ENCODE data around the gene LRP3.

DNA sequence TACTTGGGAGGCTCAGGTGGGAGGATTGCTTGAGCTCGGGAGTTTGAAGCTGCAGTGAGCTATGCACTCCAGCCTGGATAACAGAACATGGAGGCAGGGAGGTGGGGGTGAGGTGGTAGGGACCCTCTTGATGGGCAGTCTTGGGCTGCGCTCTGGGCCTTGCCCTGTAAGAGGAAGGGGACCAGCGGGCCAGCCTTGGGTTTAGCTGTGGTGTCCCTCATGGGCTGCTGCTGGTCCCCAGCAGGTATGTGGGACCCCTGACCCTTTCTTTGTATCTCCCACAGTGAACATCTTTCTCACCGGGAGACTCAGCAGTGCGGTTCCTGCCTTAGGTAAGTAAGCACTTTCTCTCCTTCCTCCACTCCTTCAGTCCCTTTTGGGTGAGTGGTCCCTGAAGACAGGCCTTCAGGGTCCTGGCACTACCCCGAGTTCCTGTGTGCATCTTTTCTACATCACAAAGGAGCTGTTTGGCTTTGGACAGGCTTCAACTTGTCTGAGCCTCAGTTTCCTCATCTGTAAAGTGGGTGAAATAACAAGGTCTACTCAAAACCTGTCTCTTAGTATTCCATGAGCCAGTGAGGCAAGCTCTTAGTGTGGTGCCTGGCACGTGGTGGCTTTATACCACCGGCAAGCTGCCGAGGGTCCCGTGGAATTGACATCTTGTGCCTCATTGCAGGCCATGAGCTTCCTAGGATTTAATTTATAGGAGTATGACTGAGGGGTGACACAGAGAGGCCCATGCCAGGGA, 2.5 kb downstream of the LRP3 start:
- TF ChIP-seq TCF12 (IDR thresholded peaks at IDR 0.05; ENCODE audit: low read depth) (no peak), CREB1 (IDR thresholded peaks at IDR 0.05; ENCODE audit: low read depth) (no peak), EP300 (IDR thresholded peaks at IDR 0.05; ENCODE audit: borderline replicate concordance) (no peak), CEBPB (IDR thresholded peaks at IDR 0.05) (no peak), TAF1 (IDR thresholded peaks at IDR 0.05; ENCODE audit: low read depth) (no peak), EGR1 (IDR thresholded peaks at IDR 0.05) (no peak), NFIC (IDR thresholded peaks at IDR 0.05) (no peak)
- TF ChIP-seq, protein P1, sequence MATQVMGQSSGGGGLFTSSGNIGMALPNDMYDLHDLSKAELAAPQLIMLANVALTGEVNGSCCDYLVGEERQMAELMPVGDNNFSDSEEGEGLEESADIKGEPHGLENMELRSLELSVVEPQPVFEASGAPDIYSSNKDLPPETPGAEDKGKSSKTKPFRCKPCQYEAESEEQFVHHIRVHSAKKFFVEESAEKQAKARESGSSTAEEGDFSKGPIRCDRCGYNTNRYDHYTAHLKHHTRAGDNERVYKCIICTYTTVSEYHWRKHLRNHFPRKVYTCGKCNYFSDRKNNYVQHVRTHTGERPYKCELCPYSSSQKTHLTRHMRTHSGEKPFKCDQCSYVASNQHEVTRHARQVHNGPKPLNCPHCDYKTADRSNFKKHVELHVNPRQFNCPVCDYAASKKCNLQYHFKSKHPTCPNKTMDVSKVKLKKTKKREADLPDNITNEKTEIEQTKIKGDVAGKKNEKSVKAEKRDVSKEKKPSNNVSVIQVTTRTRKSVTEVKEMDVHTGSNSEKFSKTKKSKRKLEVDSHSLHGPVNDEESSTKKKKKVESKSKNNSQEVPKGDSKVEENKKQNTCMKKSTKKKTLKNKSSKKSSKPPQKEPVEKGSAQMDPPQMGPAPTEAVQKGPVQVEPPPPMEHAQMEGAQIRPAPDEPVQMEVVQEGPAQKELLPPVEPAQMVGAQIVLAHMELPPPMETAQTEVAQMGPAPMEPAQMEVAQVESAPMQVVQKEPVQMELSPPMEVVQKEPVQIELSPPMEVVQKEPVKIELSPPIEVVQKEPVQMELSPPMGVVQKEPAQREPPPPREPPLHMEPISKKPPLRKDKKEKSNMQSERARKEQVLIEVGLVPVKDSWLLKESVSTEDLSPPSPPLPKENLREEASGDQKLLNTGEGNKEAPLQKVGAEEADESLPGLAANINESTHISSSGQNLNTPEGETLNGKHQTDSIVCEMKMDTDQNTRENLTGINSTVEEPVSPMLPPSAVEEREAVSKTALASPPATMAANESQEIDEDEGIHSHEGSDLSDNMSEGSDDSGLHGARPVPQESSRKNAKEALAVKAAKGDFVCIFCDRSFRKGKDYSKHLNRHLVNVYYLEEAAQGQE (IDR thresholded peaks at IDR 0.05; ENCODE audit: low read depth): no peak

All from Ishikawa (cell line).